K562 (cell line): ENCODE data around the gene WIPF3. TPM values are rescaled to one million over a fixed set of nuclear protein-coding genes. Genes with fewer than 3 reads are reported as not detected.

Experiments
- ATAC-seq: fragments of 200-7000 bp; cut with Tn5 transposase; 3 replicates; pipeline ENCODE4 v1.9.1; 2020; ENCODE audit warnings: moderate library complexity
- BruUV-seq: library from RNA; stranded (reverse); fragments of 400-500 nt; replicated peaks from 2 replicates; lab custom pipeline; 2021; lab: Mats Ljungman, UMichigan
- CTCF ChIA-PET: fragments of 300-600 bp; formaldehyde crosslinking; extraction: SDS; loops from one replicate; lab custom pipeline; 2021; ENCODE audit warnings: low intra/inter-chr PET ratio; lab: Yijun Ruan, JAX
- POLR2A ChIA-PET: fragments of 300-600, 350-650 bp; sonication (Branson Sonifier 250); formaldehyde crosslinking; extraction: SDS; loops from one replicate; lab custom pipeline; 2021; ENCODE audit warnings: antibody characterized with exemption, inconsistent platforms; lab: Yijun Ruan, JAX
- DNase-seq, 4 experiments: peaks; one replicate each; pipeline versions ENCODE4 v3.0.0 to v3.0.0-alpha.2; 2011 to 2018; ENCODE audit warnings: low spot score in 3 of 4, mixed read lengths in 3 of 4; ENCODE audit errors: extremely low read depth in 1 of 4
- FAIRE-seq: peaks from 2 replicates; lab custom pipeline; 2011; peaks lifted over from hg19 to GRCh38; lab: Jason Lieb, UNC
- H2AFZ ChIP-seq: 2 replicates; pipeline ENCODE4 v1.6.0; 2011; ENCODE audit warnings: low read depth, low read length, control low read depth, inconsistent platforms
- H3K27ac ChIP-seq: fragments of 200-600 bp; 3 replicates; pipeline ENCODE4 v1.8.0; 2011; ENCODE audit warnings: low read depth, mild to moderate bottlenecking, control low read depth, inconsistent platforms, low read length, moderate library complexity, mixed read lengths; ENCODE audit errors: extremely low read depth
- H3K27me3 ChIP-seq, 2 experiments: fragments of 300-600 bp in 1 of 2; 2 replicates in 1 of 2; 3 replicates in 1 of 2; pipeline versions ENCODE4 v1.6.0 to v1.8.0; 2011; ENCODE audit warnings: inconsistent platforms in 2 of 2, low read length in 2 of 2, mild to moderate bottlenecking in 1 of 2, mixed read lengths in 1 of 2, moderate library complexity in 1 of 2; ENCODE audit not compliant: control insufficient read depth in 2 of 2, insufficient read depth in 2 of 2
- H3K36me3 ChIP-seq: fragments of 300-600 bp; 3 replicates; pipeline ENCODE4 v1.8.0; 2011; ENCODE audit warnings: mild to moderate bottlenecking, low read length, inconsistent platforms; ENCODE audit not compliant: control insufficient read depth, insufficient read depth
- H3K4me1 ChIP-seq, 2 experiments: fragments of 200-600 bp in 1 of 2; replicated peaks in 1 of 2; 2 replicates in 1 of 2; 3 replicates in 1 of 2; pipeline versions ENCODE4 v1.5.1 to v1.8.0; 2011; ENCODE audit warnings: inconsistent platforms in 2 of 2, low read length in 2 of 2, mild to moderate bottlenecking in 1 of 2, mixed read lengths in 1 of 2, moderate library complexity in 1 of 2; ENCODE audit not compliant: control insufficient read depth in 2 of 2, insufficient read depth in 2 of 2
- H3K4me2 ChIP-seq: 2 replicates; pipeline ENCODE4 v1.6.1; 2011; ENCODE audit warnings: low read length, control low read depth, inconsistent platforms, mixed read lengths; ENCODE audit not compliant: insufficient read depth
- H3K4me3 ChIP-seq: fragments of 200-600 bp; sonication (generic), shearing (Covaris generic); 2 replicates; pipeline ENCODE4 v1.5.1; 2016; ENCODE audit warnings: control low read depth, inconsistent platforms
- H3K79me2 ChIP-seq: fragments of 200-600 bp; 3 replicates; pipeline ENCODE4 v1.8.0; 2011; ENCODE audit warnings: low read length, inconsistent platforms; ENCODE audit not compliant: control insufficient read depth, insufficient read depth
- H3K9ac ChIP-seq, 2 experiments: 2 replicates each; pipeline versions ENCODE4 v1.6.0 to v1.6.1; 2011; ENCODE audit warnings: low read depth in 2 of 2, low read length in 2 of 2, control low read depth in 1 of 2, inconsistent platforms in 1 of 2, mild to moderate bottlenecking in 1 of 2, mixed read lengths in 1 of 2; ENCODE audit not compliant: insufficient read depth in 1 of 2
- H3K9me1 ChIP-seq: one replicate; pipeline ENCODE4 v1.6.0; 2011; ENCODE audit warnings: inconsistent platforms, mild to moderate bottlenecking, low read length, moderate library complexity; ENCODE audit not compliant: control insufficient read depth, insufficient read depth
- H3K9me3 ChIP-seq: replicated peaks from 2 replicates; pipeline ENCODE4 v1.5.1; 2011; ENCODE audit warnings: low read depth, low read length, inconsistent platforms; ENCODE audit not compliant: control insufficient read depth, insufficient read depth
- H4K20me1 ChIP-seq: replicated peaks from 2 replicates; pipeline ENCODE4 v1.6.1; 2011; ENCODE audit warnings: low read length, inconsistent platforms, mixed read lengths; ENCODE audit not compliant: control insufficient read depth, insufficient read depth
- CBX8 ChIP-seq: fragments of 200-600 bp; sonication (generic); IDR thresholded peaks from 2 replicates; pipeline ENCODE4 v1.6.1; 2012; ENCODE audit warnings: borderline replicate concordance, mixed run types, low read depth, mild to moderate bottlenecking, moderate library complexity, mixed read lengths, low read length, control low read depth, inconsistent platforms; ENCODE audit not compliant: poor library complexity, severe bottlenecking; ENCODE audit errors: extremely low read depth
- ZNF57 ChIP-seq: fragments of 450-650 bp; formaldehyde crosslinking; IDR thresholded peaks from 2 replicates; pipeline ENCODE4 v1.4.0; 2020; ENCODE audit warnings: mild to moderate bottlenecking, moderate library complexity
- WGBS: fragments of 100-300 bp; shearing (Covaris generic); methylation state at CpG from one replicate; pipeline ENCODE4 v1.1.6; 2016; ENCODE audit warnings: low coverage, mixed read lengths; ENCODE audit not compliant: insufficient coverage; ENCODE audit errors: missing lambda C conversion rate; 5-methylcytosine and 5-hydroxymethylcytosine counted together
- in situ Hi-C: fragments of 300-500 bp; cut with MboI; formaldehyde crosslinking; loops from 4 replicates; pipeline ENCODE4 v1.15.0; 2018; ENCODE audit warnings: inconsistent platforms, mixed read lengths
- intact Hi-C: fragments of 100-400 bp; cut with micrococcal nuclease; formaldehyde crosslinking; loops from 2 replicates; pipeline ENCODE4 v1.14.2; 2022
- polyA plus RNA-seq, 8 experiments: library from polyadenylated mRNA; depleted of rRNA in 4 of 8; stranded (reverse) in 5 of 8; unstranded in 3 of 8; fragments of >200 nt; fragmentation: Nextera tagmentation in 2 of 8; fragmentation: Illumina TruSeq in 1 of 8; extraction: Ambion mirVana in 2 of 8; extraction: Trizol in 1 of 8; gene quantifications; 2 replicates each; pipeline versions ENCODE4 v1.2.1 to v1.2.3, GENCODE V29; 2011 to 2014; ENCODE audit warnings: inconsistent platforms in 1 of 8, missing spikeins in 1 of 8
- small RNA-seq: library from RNA; depleted of rRNA; stranded (forward); fragments of <200 nt; gene quantifications from one replicate; pipeline ENCODE3, GENCODE V24; 2014
- total RNA-seq, 7 experiments: library from RNA; depleted of rRNA in 6 of 7; stranded (reverse); fragments of >200 nt in 6 of 7; fragmentation: Illumina TruSeq in 2 of 7; extraction: Trizol in 2 of 7; gene quantifications; 2 replicates each; pipeline versions ENCODE4 v1.2.1 to v1.2.3, GENCODE V29; 2011 to 2021; ENCODE audit warnings: low replicate concordance in 1 of 7

WIPF3 gene
- total and polyA plus RNA-seq, 9 of the 15 experiments (the other 6 are each of a cell fraction or from before 2014, with no cell fraction given), result 0.18 to 3.2 (median 1.7) TPM

- H3K4me2 ChIP-seq, result no peak overlapping the region
- POLR2A ChIA-PET, result interaction anchor here (0.9 to 1.0 kb wide), 2 partner anchors 13 to 14 kb away, joined by 3 to 5 read pairs; no protein-coding TSS in a partner anchor
- FAIRE-seq, result no peak
- H3K79me2 ChIP-seq, result no peaks in the 10 kb centered on the region
- H3K4me1 ChIP-seq, result no peaks in the 10 kb centered on the region
- no peaks in the 10 kb centered on the region for H3K9me3 ChIP-seq
- no peak overlapping the region for H3K4me3 ChIP-seq
- TF ChIP-seq ZNF57 (CRISPR knock-in tag) (no peak), CBX8 (peak; percentile 40)
- H3K9me1 ChIP-seq, result no peaks in the 10 kb centered on the region
- H3K36me3 ChIP-seq, result no peaks in the 10 kb centered on the region
- no peaks in the 10 kb centered on the region for H4K20me1 ChIP-seq
- no peak overlapping the region for H3K9ac ChIP-seq
- in situ Hi-C loops, result no loop called here
- intact Hi-C loops, result no loop called here
- BruUV-seq, result no TSS peak
- no peak overlapping the region for H3K27ac ChIP-seq
- no peak for ATAC-seq
- DNase-seq, result no peak
- WGBS, result 0% methylated on average over 3 of the region's 3 CpGs
- peaks cover 0 to 11% of the 10 kb centered on the region in 2 experiments; a peak in 4 of 5 replicates for H3K27me3 ChIP-seq
- CTCF ChIA-PET, result no interaction called here
- H2AFZ ChIP-seq, result no peak overlapping the region
These were observed 158.7 kb downstream of the WIPF3 start for GRCh38 chr7:29965030-29965429.

Small RNAs within 50 kb of the gene (small RNA-seq; reads per million reads assigned to genes)
- gene RF01210, result 0.15 reads per million

Other genes with a start within 250 kb of the WIPF3 start
- not detected in 2 replicates for gene PRR15, start 242.7 kb upstream of the WIPF3 start, total RNA-seq (2014; rRNA removed)
- not detected in 2 replicates for gene PRR15, start 242.7 kb upstream of the WIPF3 start, total RNA-seq (2014; rRNA removed; fragmentation: Illumina TruSeq; extraction: Trizol)
- gene PRR15, start 242.7 kb upstream of the WIPF3 start, total RNA-seq (2015; rRNA removed; fragmentation: Illumina TruSeq; extraction: Trizol), result not detected in 2 replicates
- gene PRR15, start 242.7 kb upstream of the WIPF3 start, total RNA-seq (2021), result not detected in 2 replicates
- not detected in 2 replicates for gene PRR15, start 242.7 kb upstream of the WIPF3 start, polyA plus RNA-seq (2011; rRNA removed)
- not detected in 2 replicates for gene PRR15, start 242.7 kb upstream of the WIPF3 start, polyA plus RNA-seq (2014; fragmentation: Illumina TruSeq; extraction: Trizol)
- gene PRR15, start 242.7 kb upstream of the WIPF3 start, polyA plus RNA-seq (2014; fragmentation: Nextera tagmentation; extraction: Ambion mirVana), result not detected
- not detected in 2 replicates for gene PRR15, start 242.7 kb upstream of the WIPF3 start, polyA plus RNA-seq (2014; rRNA removed)
- 0.16 and 1.4 TPM in 2 replicates for gene SCRN1, start 183.3 kb downstream of the WIPF3 start, total RNA-seq (2014; rRNA removed)
- 0.15 and 0.19 TPM in 2 replicates for gene SCRN1, start 183.3 kb downstream of the WIPF3 start, total RNA-seq (2014; rRNA removed; fragmentation: Illumina TruSeq; extraction: Trizol)
- gene SCRN1, start 183.3 kb downstream of the WIPF3 start, total RNA-seq (2015; rRNA removed; fragmentation: Illumina TruSeq; extraction: Trizol), result 0.18 and 0.34 TPM in 2 replicates
- 0.33 and 0.49 TPM in 2 replicates for gene SCRN1, start 183.3 kb downstream of the WIPF3 start, total RNA-seq (2021)
- gene SCRN1, start 183.3 kb downstream of the WIPF3 start, polyA plus RNA-seq (2011; rRNA removed), result 0.15 and 0.60 TPM in 2 replicates
- 0.13 and 0.24 TPM in 2 replicates for gene SCRN1, start 183.3 kb downstream of the WIPF3 start, polyA plus RNA-seq (2014; fragmentation: Illumina TruSeq; extraction: Trizol)
- under 1 TPM; 0.20 to 0.34 TPM for gene SCRN1, start 183.3 kb downstream of the WIPF3 start, polyA plus RNA-seq (2014; fragmentation: Nextera tagmentation; extraction: Ambion mirVana)
- 0.09 and 0.20 TPM in 2 replicates for gene SCRN1, start 183.3 kb downstream of the WIPF3 start, polyA plus RNA-seq (2014; rRNA removed)
- 5.3 and 9.2 TPM in 2 replicates for gene FKBP14, start 220.2 kb downstream of the WIPF3 start, total RNA-seq (2014; rRNA removed)
- gene FKBP14, start 220.2 kb downstream of the WIPF3 start, total RNA-seq (2014; rRNA removed; fragmentation: Illumina TruSeq; extraction: Trizol), result 27.9 and 33.3 TPM in 2 replicates
- gene FKBP14, start 220.2 kb downstream of the WIPF3 start, total RNA-seq (2015; rRNA removed; fragmentation: Illumina TruSeq; extraction: Trizol), result 17.6 and 19.1 TPM in 2 replicates
- 13.4 and 15.3 TPM in 2 replicates for gene FKBP14, start 220.2 kb downstream of the WIPF3 start, total RNA-seq (2021)
- gene FKBP14, start 220.2 kb downstream of the WIPF3 start, polyA plus RNA-seq (2011; rRNA removed), result 23.1 and 26.9 TPM in 2 replicates
- gene FKBP14, start 220.2 kb downstream of the WIPF3 start, polyA plus RNA-seq (2014; fragmentation: Illumina TruSeq; extraction: Trizol), result 14.9 and 20.5 TPM in 2 replicates
- gene FKBP14, start 220.2 kb downstream of the WIPF3 start, polyA plus RNA-seq (2014; fragmentation: Nextera tagmentation; extraction: Ambion mirVana), result 10 to 100 TPM; 10.3 to 12.4 TPM
- 14.3 and 15.3 TPM in 2 replicates for gene FKBP14, start 220.2 kb downstream of the WIPF3 start, polyA plus RNA-seq (2014; rRNA removed)
- 9.5 and 10.0 TPM in 2 replicates for gene PLEKHA8, start 221.9 kb downstream of the WIPF3 start, total RNA-seq (2014; rRNA removed)
- gene PLEKHA8, start 221.9 kb downstream of the WIPF3 start, total RNA-seq (2014; rRNA removed; fragmentation: Illumina TruSeq; extraction: Trizol), result 14.5 and 16.0 TPM in 2 replicates
- gene PLEKHA8, start 221.9 kb downstream of the WIPF3 start, total RNA-seq (2015; rRNA removed; fragmentation: Illumina TruSeq; extraction: Trizol), result 12.0 and 12.8 TPM in 2 replicates
- 14.6 and 16.3 TPM in 2 replicates for gene PLEKHA8, start 221.9 kb downstream of the WIPF3 start, total RNA-seq (2021)
- 12.4 and 15.1 TPM in 2 replicates for gene PLEKHA8, start 221.9 kb downstream of the WIPF3 start, polyA plus RNA-seq (2011; rRNA removed)
- 10.3 and 11.8 TPM in 2 replicates for gene PLEKHA8, start 221.9 kb downstream of the WIPF3 start, polyA plus RNA-seq (2014; fragmentation: Illumina TruSeq; extraction: Trizol)
- 1 to 10 TPM; 3.2 to 3.9 TPM for gene PLEKHA8, start 221.9 kb downstream of the WIPF3 start, polyA plus RNA-seq (2014; fragmentation: Nextera tagmentation; extraction: Ambion mirVana)
- 6.0 and 7.8 TPM in 2 replicates for gene PLEKHA8, start 221.9 kb downstream of the WIPF3 start, polyA plus RNA-seq (2014; rRNA removed)